ENCODE data around the gene PNMA6E.

GRCh38 chrX:153445106-153445855 lies 44.1 kb upstream of the PNMA6E start:
- TF ChIP-seq ZFP3 (CRISPR knock-in tag; IDR thresholded peaks at IDR 0.05) (no peak), ESRRG (CRISPR knock-in tag; IDR thresholded peaks at IDR 0.05) (no peak), ZFP30 (CRISPR knock-in tag; IDR thresholded peaks at IDR 0.05) (no peak), TOX (CRISPR knock-in tag; IDR thresholded peaks at IDR 0.05; ENCODE audit: borderline replicate concordance) (no peak), ZNF8 (CRISPR knock-in tag; IDR thresholded peaks at IDR 0.05) (no peak)
- TF ChIP-seq, protein P1, sequence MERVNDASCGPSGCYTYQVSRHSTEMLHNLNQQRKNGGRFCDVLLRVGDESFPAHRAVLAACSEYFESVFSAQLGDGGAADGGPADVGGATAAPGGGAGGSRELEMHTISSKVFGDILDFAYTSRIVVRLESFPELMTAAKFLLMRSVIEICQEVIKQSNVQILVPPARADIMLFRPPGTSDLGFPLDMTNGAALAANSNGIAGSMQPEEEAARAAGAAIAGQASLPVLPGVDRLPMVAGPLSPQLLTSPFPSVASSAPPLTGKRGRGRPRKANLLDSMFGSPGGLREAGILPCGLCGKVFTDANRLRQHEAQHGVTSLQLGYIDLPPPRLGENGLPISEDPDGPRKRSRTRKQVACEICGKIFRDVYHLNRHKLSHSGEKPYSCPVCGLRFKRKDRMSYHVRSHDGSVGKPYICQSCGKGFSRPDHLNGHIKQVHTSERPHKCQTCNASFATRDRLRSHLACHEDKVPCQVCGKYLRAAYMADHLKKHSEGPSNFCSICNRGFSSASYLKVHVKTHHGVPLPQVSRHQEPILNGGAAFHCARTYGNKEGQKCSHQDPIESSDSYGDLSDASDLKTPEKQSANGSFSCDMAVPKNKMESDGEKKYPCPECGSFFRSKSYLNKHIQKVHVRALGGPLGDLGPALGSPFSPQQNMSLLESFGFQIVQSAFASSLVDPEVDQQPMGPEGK (CRISPR knock-in tag; IDR thresholded peaks at IDR 0.05; ENCODE audit: borderline replicate concordance), result no peak
- TF ChIP-seq, protein P2, sequence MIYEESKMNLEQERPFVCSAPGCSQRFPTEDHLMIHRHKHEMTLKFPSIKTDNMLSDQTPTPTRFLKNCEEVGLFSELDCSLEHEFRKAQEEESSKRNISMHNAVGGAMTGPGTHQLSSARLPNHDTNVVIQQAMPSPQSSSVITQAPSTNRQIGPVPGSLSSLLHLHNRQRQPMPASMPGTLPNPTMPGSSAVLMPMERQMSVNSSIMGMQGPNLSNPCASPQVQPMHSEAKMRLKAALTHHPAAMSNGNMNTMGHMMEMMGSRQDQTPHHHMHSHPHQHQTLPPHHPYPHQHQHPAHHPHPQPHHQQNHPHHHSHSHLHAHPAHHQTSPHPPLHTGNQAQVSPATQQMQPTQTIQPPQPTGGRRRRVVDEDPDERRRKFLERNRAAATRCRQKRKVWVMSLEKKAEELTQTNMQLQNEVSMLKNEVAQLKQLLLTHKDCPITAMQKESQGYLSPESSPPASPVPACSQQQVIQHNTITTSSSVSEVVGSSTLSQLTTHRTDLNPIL (CRISPR knock-in tag; IDR thresholded peaks at IDR 0.05; ENCODE audit: low read depth), result no peak
